ENCODE results near the gene TES. TPM values are rescaled to one million over a fixed set of nuclear protein-coding genes. Genes with fewer than 3 reads are reported as not detected.
A peak's percentile ranks its signal among the peaks of the same experiment; 100 is the strongest.

TES gene
- total RNA-seq, 1 donor from 2014 or later: 62.7 TPM

- DNase-seq (ENCODE audit: low read depth in 2 of 2): no peak
These were observed 16.8 kb upstream of the TES start for GRCh38 chr7:116193329-116194087.

- DNase-seq (ENCODE audit: low read depth in 2 of 2): no peak
These were observed 16.2 kb upstream of the TES start for GRCh38 chr7:116194115-116194514.

GRCh38 chr7:116195451-116195850 is 14.9 kb upstream of the TES start:
- DNase-seq (ENCODE audit: low read depth in 2 of 2): peak in 1 of 2 donors; percentile 58

GRCh38 chr7:116196947-116197346 is 13.4 kb upstream of the TES start:
- no peak for DNase-seq (ENCODE audit: low read depth in 2 of 2)

- no peak for DNase-seq (ENCODE audit: low read depth in 2 of 2)
These were observed 13.0 kb upstream of the TES start for GRCh38 chr7:116197360-116197759.

- DNase-seq (ENCODE audit: low read depth in 2 of 2): no peak
These were observed 11.5 kb upstream of the TES start for GRCh38 chr7:116198748-116199410.

GRCh38 chr7:116200963-116201362 is 9.4 kb upstream of the TES start:
- no peak for DNase-seq (ENCODE audit: low read depth in 2 of 2)

- DNase-seq (ENCODE audit: low read depth in 2 of 2): no peak
These were observed 4.2 kb upstream of the TES start for GRCh38 chr7:116206141-116206540.

- DNase-seq (ENCODE audit: low read depth in 2 of 2): no peak
These were observed 1.4 kb upstream of the TES start for GRCh38 chr7:116208919-116209318.

- DNase-seq (ENCODE audit: low read depth in 2 of 2): no peak
These were observed 723 bp upstream of the TES start for GRCh38 chr7:116209561-116210070.

GRCh38 chr7:116211006-116211912 is 920 bp downstream of the TES start:
- DNase-seq (ENCODE audit: low read depth in 2 of 2): peak; percentile 71 to 89

GRCh38 chr7:116211913-116212596 is 1.7 kb downstream of the TES start:
- peak; percentile 59 to 65 for DNase-seq (ENCODE audit: low read depth in 2 of 2)

GRCh38 chr7:116212869-116213268 is 2.5 kb downstream of the TES start:
- no peak for DNase-seq (ENCODE audit: low read depth in 2 of 2)

GRCh38 chr7:116213361-116214130 is 3.2 kb downstream of the TES start:
- peak; percentile 84 to 87 for DNase-seq (ENCODE audit: low read depth in 2 of 2)

- no peak for DNase-seq (ENCODE audit: low read depth in 2 of 2)
These were observed 4.6 kb downstream of the TES start for GRCh38 chr7:116214921-116215320.

GRCh38 chr7:116215551-116215950 is 5.2 kb downstream of the TES start:
- no peak for DNase-seq (ENCODE audit: low read depth in 2 of 2)

GRCh38 chr7:116216956-116217571 is 6.7 kb downstream of the TES start:
- peak; percentile 65 to 77 for DNase-seq (ENCODE audit: low read depth in 2 of 2)

- peak; percentile 66 to 85 for DNase-seq (ENCODE audit: low read depth in 2 of 2)
These were observed 7.8 kb downstream of the TES start for GRCh38 chr7:116218051-116218645.

GRCh38 chr7:116218747-116219146 is 8.4 kb downstream of the TES start:
- DNase-seq (ENCODE audit: low read depth in 2 of 2): no peak

GRCh38 chr7:116219288-116219687 is 8.9 kb downstream of the TES start:
- DNase-seq (ENCODE audit: low read depth in 2 of 2): no peak
